Measurements from ENCODE around the gene SNRNP27.

- TF ChIP-seq CTCF (IDR thresholded peaks at IDR 0.05) (no peak), POLR2A (IDR thresholded peaks at IDR 0.05) (no peak)
Observed at GRCh38 chr2:69846182-69847067, 47.3 kb upstream of the SNRNP27 start.
